ENCODE measurements around the gene ST6GALNAC6.

DNA sequence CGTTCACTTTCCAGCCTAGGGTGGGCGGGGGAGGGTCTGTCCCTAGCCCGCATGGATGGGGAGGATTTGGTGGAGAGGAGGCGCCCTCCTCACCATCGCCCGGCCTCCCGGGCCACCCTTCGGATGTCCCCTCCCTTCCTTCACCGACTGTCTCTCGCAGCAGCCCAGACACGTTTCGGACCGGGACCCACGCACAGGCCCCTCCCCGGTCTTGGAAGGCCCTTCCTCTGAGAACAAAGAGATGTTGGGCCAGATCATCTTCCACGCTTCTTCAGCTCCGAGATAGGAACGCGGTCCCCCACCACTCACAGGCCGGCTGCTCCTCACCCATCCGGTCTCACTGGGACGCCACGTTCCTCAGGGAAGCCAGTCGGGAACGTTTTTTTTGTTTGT lies 38.9 kb upstream of the ST6GALNAC6 start:
- TF ChIP-seq, protein P1, sequence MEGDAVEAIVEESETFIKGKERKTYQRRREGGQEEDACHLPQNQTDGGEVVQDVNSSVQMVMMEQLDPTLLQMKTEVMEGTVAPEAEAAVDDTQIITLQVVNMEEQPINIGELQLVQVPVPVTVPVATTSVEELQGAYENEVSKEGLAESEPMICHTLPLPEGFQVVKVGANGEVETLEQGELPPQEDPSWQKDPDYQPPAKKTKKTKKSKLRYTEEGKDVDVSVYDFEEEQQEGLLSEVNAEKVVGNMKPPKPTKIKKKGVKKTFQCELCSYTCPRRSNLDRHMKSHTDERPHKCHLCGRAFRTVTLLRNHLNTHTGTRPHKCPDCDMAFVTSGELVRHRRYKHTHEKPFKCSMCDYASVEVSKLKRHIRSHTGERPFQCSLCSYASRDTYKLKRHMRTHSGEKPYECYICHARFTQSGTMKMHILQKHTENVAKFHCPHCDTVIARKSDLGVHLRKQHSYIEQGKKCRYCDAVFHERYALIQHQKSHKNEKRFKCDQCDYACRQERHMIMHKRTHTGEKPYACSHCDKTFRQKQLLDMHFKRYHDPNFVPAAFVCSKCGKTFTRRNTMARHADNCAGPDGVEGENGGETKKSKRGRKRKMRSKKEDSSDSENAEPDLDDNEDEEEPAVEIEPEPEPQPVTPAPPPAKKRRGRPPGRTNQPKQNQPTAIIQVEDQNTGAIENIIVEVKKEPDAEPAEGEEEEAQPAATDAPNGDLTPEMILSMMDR (IDR thresholded peaks at IDR 0.05): no peak
- no peak for TF ChIP-seq EZH2 (IDR thresholded peaks at IDR 0.05; ENCODE audit: borderline replicate concordance, insufficient read depth, low read depth, low read length, poor library complexity, severe bottlenecking)

All from B cell (primary cell).